ENCODE results near the gene CYSTM1.

DNA sequence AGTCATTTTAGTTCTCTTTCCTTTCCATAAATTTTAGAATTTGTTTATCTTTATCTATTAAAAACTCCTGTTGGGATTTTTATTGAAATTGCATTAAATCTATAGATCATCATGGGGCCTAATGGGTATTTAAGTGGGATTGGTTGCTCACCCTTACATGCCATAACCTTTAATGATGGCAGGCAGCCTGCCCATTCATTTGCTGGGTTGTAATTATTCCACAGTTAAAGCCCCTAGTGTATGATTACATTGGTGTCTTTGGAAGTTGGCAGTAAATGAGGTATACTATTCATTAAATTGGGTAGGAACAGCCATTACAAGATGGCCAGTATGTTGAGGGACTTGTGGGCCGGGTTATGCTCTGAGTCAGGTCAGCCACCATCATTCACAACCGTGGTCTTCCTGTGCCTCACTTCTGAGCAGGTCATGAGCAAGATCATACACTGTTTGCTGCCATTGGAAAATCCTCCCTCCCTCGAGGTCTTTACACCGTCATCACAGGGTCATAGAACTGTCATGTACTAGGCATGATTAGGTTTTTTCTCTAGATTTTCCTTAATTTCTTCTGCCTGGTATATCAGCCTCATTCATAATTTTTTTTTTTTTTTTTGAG lies 59.5 kb downstream of the CYSTM1 start:
- TF ChIP-seq POLR2A (IDR thresholded peaks at IDR 0.05; ENCODE audit: low read depth, low read length): no peak
- no peak for TF ChIP-seq POLR2AphosphoS5 (IDR thresholded peaks at IDR 0.05; ENCODE audit: low read depth, low read length)
- TF ChIP-seq TAF1 (IDR thresholded peaks at IDR 0.05; ENCODE audit: low read depth, low read length): no peak
- TF ChIP-seq SPI1 (IDR thresholded peaks at IDR 0.05; ENCODE audit: low read depth, low read length): no peak
- no peak for TF ChIP-seq POU2F2 (IDR thresholded peaks at IDR 0.05; ENCODE audit: low read depth, low read length)
